Renal cortex interstitium (tissue), 11 donors: ENCODE results near the gene ZNF674. TPM values are rescaled to one million over a fixed set of nuclear protein-coding genes. Genes with fewer than 3 reads are reported as not detected.
"Not testable (repeated sequence)": the region's sequence is repeated elsewhere in the genome, so short reads cannot be mapped to it uniquely, and the experiment has no call there.

Source experiments
- DNase-seq, 11 donors: peaks; one replicate each; pipeline ENCODE4 v3.0.0-alpha.2; 2013; ENCODE audit warnings: low read depth in 9 of 11, low spot score in 4 of 11; ENCODE audit errors: extremely low read depth in 1 of 11
- polyA plus RNA-seq, 3 donors: library from polyadenylated mRNA; unstranded; fragments of 120-200 nt; gene quantifications; one replicate each; pipeline ENCODE4 v1.2.1, GENCODE V29; 2013; ENCODE audit not compliant: insufficient read length in 3 of 3

The ZNF674 gene
- polyA plus RNA-seq, 3 donors: 5.8 to 6.7 (median 6.4) TPM

DNA sequence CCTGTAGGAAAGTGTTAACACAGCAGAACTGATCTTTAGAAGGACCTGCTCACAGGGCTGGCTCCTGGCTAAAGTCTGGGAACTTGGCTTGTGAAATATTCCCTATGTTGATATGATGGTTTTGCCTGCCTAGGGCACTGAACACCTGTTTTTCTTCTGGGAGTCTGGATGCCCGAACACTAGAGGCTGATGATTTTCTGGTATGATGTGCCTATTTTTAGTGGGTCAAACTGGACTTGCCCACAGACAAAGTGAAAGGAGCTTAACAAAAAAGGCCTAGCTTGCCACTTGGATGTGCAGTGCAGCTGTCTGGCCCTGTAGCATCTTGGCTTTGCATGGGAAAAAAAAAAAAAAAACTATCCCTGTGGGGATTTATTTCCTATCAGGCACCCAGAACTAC lies 39.1 kb downstream of the ZNF674 start:
- no peak for DNase-seq

- no peak for DNase-seq
Observed at GRCh38 chrX:46502848-46503247, 42.4 kb downstream of the ZNF674 start.

DNA sequence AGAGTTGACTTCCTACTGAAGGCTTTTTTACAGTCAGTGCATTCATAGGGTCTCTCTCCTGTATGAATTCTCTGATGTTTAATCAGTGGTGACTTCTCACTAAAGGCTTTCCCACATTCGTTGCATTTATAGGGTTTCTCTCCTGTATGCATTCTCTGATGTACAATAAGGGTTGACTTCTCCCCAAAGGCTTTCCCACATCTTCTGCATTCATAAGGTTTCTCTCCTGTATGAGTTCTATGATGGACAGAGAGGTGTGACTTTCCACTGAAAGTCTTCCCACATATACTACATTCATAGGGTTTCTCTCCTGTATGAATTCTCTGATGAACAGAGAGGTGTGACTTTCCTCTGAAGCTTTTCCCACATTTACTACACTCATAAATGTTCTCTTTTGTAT lies 45.2 kb downstream of the ZNF674 start:
- DNase-seq: no peak

DNA sequence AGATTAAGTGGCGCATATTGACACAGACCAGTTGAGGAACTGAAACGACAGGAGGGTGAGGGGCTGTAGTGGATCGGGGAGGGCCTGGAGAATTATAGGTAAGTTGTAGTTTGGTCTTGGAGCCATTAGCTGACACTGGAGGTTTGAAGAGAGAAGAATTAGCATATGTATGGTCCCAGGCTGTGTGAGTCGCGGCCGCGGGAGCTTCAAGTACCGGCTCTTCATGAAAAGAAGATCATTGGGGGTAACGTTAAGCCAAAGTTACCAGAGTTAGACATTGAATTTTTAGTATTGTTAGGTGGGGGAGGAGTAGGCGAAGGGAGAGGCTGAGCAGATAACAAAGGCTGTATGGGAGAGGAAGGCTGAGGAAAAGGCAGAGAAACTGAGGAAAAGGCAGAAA lies 56.5 kb downstream of the ZNF674 start:
- no peak for DNase-seq

- DNase-seq: no peak
Observed at GRCh38 chrX:46485897-46486296, 59.3 kb downstream of the ZNF674 start.

- DNase-seq: not testable (repeated sequence)
Observed at GRCh38 chrX:46478634-46479033, 66.6 kb downstream of the ZNF674 start.

GRCh38 chrX:46477435-46477834 lies 67.8 kb downstream of the ZNF674 start:
- DNase-seq: peak in 2 of 11 donors; percentile 1 to 3

- no peak for DNase-seq
Observed at GRCh38 chrX:46465203-46465602, 80.0 kb downstream of the ZNF674 start.

DNA sequence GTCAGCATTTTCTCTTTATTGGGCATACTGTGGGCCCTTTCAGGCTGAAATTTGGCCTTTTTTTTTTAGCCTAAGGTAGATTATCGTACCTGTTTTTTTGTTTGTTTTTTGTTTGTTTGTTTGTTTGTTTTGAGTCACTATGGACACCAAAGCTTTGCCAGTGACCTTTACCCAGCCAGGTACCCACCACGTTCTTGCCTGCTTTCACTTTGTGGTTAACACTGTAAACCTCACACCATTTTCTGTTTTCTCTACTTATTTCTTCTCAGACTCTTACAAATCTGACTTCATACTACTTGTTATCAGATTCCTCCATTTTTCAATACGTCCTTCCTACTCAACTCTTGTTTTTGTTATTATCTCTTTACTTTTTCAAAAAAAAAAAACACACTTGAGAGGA lies 81.5 kb downstream of the ZNF674 start:
- no peak for DNase-seq

- no peak for DNase-seq
Observed at GRCh38 chrX:46461660-46462191, 83.5 kb downstream of the ZNF674 start.

- DNase-seq: not testable (repeated sequence)
Observed at GRCh38 chrX:46460801-46461659, 84.2 kb downstream of the ZNF674 start.

GRCh38 chrX:46459603-46460002 lies 85.6 kb downstream of the ZNF674 start:
- DNase-seq: no peak

DNA sequence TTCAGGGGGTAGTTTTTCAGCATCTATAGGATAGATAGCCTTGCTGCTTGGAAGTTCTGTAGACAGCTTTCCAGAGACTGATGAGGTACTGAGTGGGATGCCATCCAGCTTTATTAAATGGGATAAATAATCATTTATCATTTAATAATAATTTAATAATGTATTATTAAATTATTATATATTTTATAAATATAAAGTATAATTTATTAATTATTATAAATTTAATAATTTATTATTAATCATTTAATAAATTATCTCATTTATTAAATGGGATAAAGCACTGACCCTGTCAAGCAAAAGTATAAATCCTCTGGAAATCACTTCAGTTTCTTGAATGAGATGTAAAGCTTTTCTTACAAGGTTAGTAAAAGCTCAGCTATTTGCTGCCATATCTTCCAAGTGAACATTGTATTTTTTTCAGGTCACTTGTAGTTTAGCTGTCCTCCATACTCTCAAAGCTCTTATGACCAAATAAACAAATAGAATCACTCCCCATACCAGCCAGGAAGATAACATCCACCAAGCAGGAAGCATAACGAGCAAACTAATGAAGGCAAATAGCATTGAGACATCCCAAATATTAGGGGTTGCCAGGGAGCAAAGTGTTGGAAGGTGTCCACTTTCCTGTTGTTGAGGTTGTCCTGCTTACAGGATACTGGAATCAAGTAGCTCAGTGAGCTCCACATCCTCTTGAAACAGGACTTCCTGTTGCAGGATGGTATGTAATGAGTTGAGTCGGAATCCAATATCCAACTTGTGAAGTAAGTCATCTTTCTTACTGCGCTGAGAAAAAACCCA lies 88.9 kb downstream of the ZNF674 start:
- no peak for DNase-seq

Other genes starting within 250 kb of the ZNF674 start
- 1 to 10 TPM; 1.9 to 2.9 (median 2.1) TPM for gene CHST7, start 28.3 kb upstream of the ZNF674 start, polyA plus RNA-seq
- gene SLC9A7, start 213.7 kb upstream of the ZNF674 start, polyA plus RNA-seq: 1 to 10 TPM; 4.1 to 4.5 (median 4.4) TPM